H9 (cell line): ENCODE data around the gene CYTH4. TPM values are rescaled to one million over a fixed set of nuclear protein-coding genes. Genes with fewer than 3 reads are reported as not detected.

Experiments
- DNase-seq: peaks from one replicate; pipeline ENCODE4 v3.0.0-alpha.2; 2017
- H2AFZ ChIP-seq: one replicate; pipeline ENCODE4 v1.6.1; 2013; ENCODE audit warnings: mild to moderate bottlenecking, low read length, control low read depth, moderate library complexity
- H2AK5ac ChIP-seq: 2 replicates; pipeline ENCODE4 v1.6.1; 2013; ENCODE audit warnings: low read length, control low read depth, mixed read lengths; ENCODE audit not compliant: insufficient read length
- H2BK120ac ChIP-seq: one replicate; pipeline ENCODE4 v1.6.1; 2013; ENCODE audit warnings: low read depth, mild to moderate bottlenecking, low read length, control low read depth, inconsistent platforms; ENCODE audit not compliant: poor library complexity, severe bottlenecking
- H2BK12ac ChIP-seq: 2 replicates; pipeline ENCODE4 v1.6.1; 2013; ENCODE audit warnings: low read length, control low read depth, mixed read lengths, low read depth; ENCODE audit not compliant: insufficient read length
- H2BK15ac ChIP-seq: 2 replicates; pipeline ENCODE4 v1.6.1; 2013; ENCODE audit warnings: low read depth, low read length, control low read depth
- H2BK20ac ChIP-seq: one replicate; pipeline ENCODE4 v1.6.1; 2013; ENCODE audit warnings: low read depth, mild to moderate bottlenecking, low read length, control low read depth, inconsistent platforms; ENCODE audit not compliant: poor library complexity, severe bottlenecking
- H2BK5ac ChIP-seq: 2 replicates; pipeline ENCODE4 v1.6.1; 2013; ENCODE audit warnings: low read length, control low read depth, mixed read lengths; ENCODE audit not compliant: insufficient read length
- H3K14ac ChIP-seq: 2 replicates; pipeline ENCODE4 v1.6.1; 2013; ENCODE audit warnings: low read length, control low read depth; ENCODE audit not compliant: insufficient read depth
- H3K18ac ChIP-seq: 2 replicates; pipeline ENCODE4 v1.6.1; 2013; ENCODE audit warnings: low read depth, mild to moderate bottlenecking, mixed read lengths, low read length, control low read depth; ENCODE audit not compliant: insufficient read length
- H3K23ac ChIP-seq: 2 replicates; pipeline ENCODE4 v1.6.1; 2013; ENCODE audit warnings: low read length, control low read depth, mixed read lengths, low read depth; ENCODE audit not compliant: insufficient read length
- H3K23me2 ChIP-seq: 2 replicates; pipeline ENCODE4 v1.6.1; 2013; ENCODE audit warnings: low read depth, mild to moderate bottlenecking, mixed read lengths, low read length, control low read depth; ENCODE audit not compliant: insufficient read length, poor library complexity, severe bottlenecking
- H3K27ac ChIP-seq: 2 replicates; pipeline ENCODE4 v1.5.1; 2013; ENCODE audit warnings: low read length, control low read depth, mixed read lengths, low read depth; ENCODE audit not compliant: insufficient read length
- H3K27me3 ChIP-seq: 2 replicates; pipeline ENCODE4 v1.6.1; 2013; ENCODE audit warnings: low read length, control low read depth, inconsistent platforms; ENCODE audit not compliant: insufficient read depth
- H3K4ac ChIP-seq: 2 replicates; pipeline ENCODE4 v1.6.1; 2013; ENCODE audit warnings: low read depth, mild to moderate bottlenecking, control low read depth, inconsistent platforms, low read length, moderate library complexity
- H3K4me1 ChIP-seq: 2 replicates; pipeline ENCODE4 v1.6.1; 2013; ENCODE audit warnings: low read length, control low read depth, inconsistent platforms; ENCODE audit not compliant: insufficient read depth
- H3K4me2 ChIP-seq: 2 replicates; pipeline ENCODE4 v1.6.1; 2013; ENCODE audit warnings: low read length, control low read depth, mixed read lengths; ENCODE audit not compliant: insufficient read length, insufficient read depth
- H3K56ac ChIP-seq: 2 replicates; pipeline ENCODE4 v1.6.1; 2013; ENCODE audit warnings: low read depth, mild to moderate bottlenecking, mixed read lengths, low read length, control low read depth; ENCODE audit not compliant: insufficient read length
- H3K79me1 ChIP-seq: 2 replicates; pipeline ENCODE4 v1.6.1; 2013; ENCODE audit warnings: low read depth, mild to moderate bottlenecking, moderate library complexity, low read length, control low read depth, inconsistent platforms; ENCODE audit not compliant: insufficient read depth, poor library complexity, severe bottlenecking
- H3K79me2 ChIP-seq: 2 replicates; pipeline ENCODE4 v1.6.1; 2013; ENCODE audit warnings: low read length, control low read depth, inconsistent platforms; ENCODE audit not compliant: insufficient read depth
- H3K9ac ChIP-seq: 2 replicates; pipeline ENCODE4 v1.6.1; 2013; ENCODE audit warnings: low read length, control low read depth, mixed read lengths; ENCODE audit not compliant: insufficient read length; ENCODE audit errors: extremely low read depth
- H3K9me3 ChIP-seq: one replicate; pipeline ENCODE4 v1.6.1; 2013; ENCODE audit warnings: low read depth, low read length, inconsistent platforms; ENCODE audit not compliant: control insufficient read depth
- H3T11ph ChIP-seq: one replicate; pipeline ENCODE4 v1.6.1; 2013; ENCODE audit warnings: mild to moderate bottlenecking, low read length, control low read depth, inconsistent platforms
- H4K20me1 ChIP-seq: one replicate; pipeline ENCODE4 v1.6.1; 2013; ENCODE audit not compliant: control insufficient read depth, insufficient read length, insufficient read depth
- H4K5ac ChIP-seq: 2 replicates; pipeline ENCODE4 v1.6.1; 2013; ENCODE audit warnings: low read depth, mild to moderate bottlenecking, mixed read lengths, low read length, control low read depth; ENCODE audit not compliant: insufficient read length
- H4K8ac ChIP-seq: replicated peaks from 2 replicates; pipeline ENCODE4 v1.6.1; 2013; ENCODE audit warnings: low read length, control low read depth, mixed read lengths, low read depth; ENCODE audit not compliant: insufficient read length
- H4K91ac ChIP-seq: 2 replicates; pipeline ENCODE4 v1.6.1; 2013; ENCODE audit warnings: low read depth, mild to moderate bottlenecking, moderate library complexity, mixed read lengths, low read length, control low read depth; ENCODE audit not compliant: insufficient read length
- H3K27ac Mint-ChIP-seq, 3 experiments: 2 replicates in 2 of 3; 3 replicates in 1 of 3; pipeline ENCODE4 v1.8.0; 2020 to 2021; ENCODE audit warnings: mixed read lengths in 3 of 3, mild to moderate bottlenecking in 1 of 3, moderate library complexity in 1 of 3
- H3K27me3 Mint-ChIP-seq: 2 replicates; pipeline ENCODE4 v1.8.0; 2021; ENCODE audit warnings: low read depth, mild to moderate bottlenecking, moderate library complexity, mixed read lengths
- H3K36me3 Mint-ChIP-seq, 3 experiments: 2 replicates in 2 of 3; 3 replicates in 1 of 3; pipeline ENCODE4 v1.8.0; 2020 to 2021; ENCODE audit warnings: low read depth in 3 of 3, mixed read lengths in 3 of 3; ENCODE audit not compliant: insufficient read depth in 1 of 3
- H3K4me1 Mint-ChIP-seq, 2 experiments: 2 replicates each; pipeline ENCODE4 v1.8.0; 2020; ENCODE audit warnings: mixed read lengths in 2 of 2
- H3K4me3 Mint-ChIP-seq, 2 experiments: 2 replicates in 1 of 2; 3 replicates in 1 of 2; pipeline ENCODE4 v1.8.0; 2020 to 2021; ENCODE audit warnings: mild to moderate bottlenecking in 2 of 2, mixed read lengths in 2 of 2, moderate library complexity in 1 of 2
- H3K9me3 Mint-ChIP-seq, 2 experiments: 2 replicates in 1 of 2; 3 replicates in 1 of 2; pipeline ENCODE4 v1.8.0; 2020; ENCODE audit warnings: mild to moderate bottlenecking in 2 of 2, mixed read lengths in 2 of 2, moderate library complexity in 1 of 2
- WGBS: extraction: QIAGEN DNeasy Blood & Tissue Kit; methylation state at CpG from one replicate; pipeline ENCODE4 v1.1.7; 2013; ENCODE audit warnings: missing lambda C conversion rate, low lambda C conversion rate, mixed read lengths; ENCODE audit not compliant: insufficient read length; ENCODE audit errors: extremely low coverage; 5-methylcytosine and 5-hydroxymethylcytosine counted together
- total RNA-seq: library from RNA; stranded (reverse); gene quantifications from 2 replicates; pipeline ENCODE4 v1.2.1, GENCODE V29; 2021
- TF ChIP-seq, protein P1 (sequence below): fragments of 200-600 bp; sonication (generic); conservative IDR thresholded peaks from 3 replicates; pipeline ENCODE4 v1.8.0; 2021; ENCODE audit warnings: antibody characterized with exemption, mild to moderate bottlenecking

The CYTH4 gene
- total RNA-seq, 1 experiment from 2014 or later: not detected

DNA sequence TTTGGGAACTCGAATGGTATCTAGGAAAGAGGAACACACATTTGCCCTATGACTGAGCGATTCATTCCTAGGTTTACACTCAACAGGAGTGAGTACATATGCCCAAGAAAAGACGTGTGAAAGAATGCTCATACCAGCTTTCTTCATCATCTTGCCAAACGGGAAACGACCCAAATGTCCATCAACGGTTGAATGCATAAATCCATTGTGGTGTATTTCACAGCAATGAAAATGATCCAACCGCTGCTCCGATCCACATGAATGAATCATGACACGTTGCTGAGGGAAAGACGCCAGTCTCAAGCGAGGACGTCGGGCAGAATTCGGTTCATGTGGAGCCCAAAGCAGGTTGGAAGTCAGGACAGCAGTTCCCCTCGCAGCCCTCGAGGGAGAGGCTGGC is 71.5 kb downstream of the CYTH4 start:
- Mint-ChIP-seq H3K27me3 (peaks cover 35% of the 10 kb centered on the region), H3K9me3 (no peaks in the 10 kb centered on the region; a peak in 1 of 5 replicates), H3K36me3 (no peaks in the 10 kb centered on the region), H3K4me1 (peaks cover 7 to 30% of the 10 kb centered on the region in 2 experiments), H3K4me3 (no peak overlapping the region), H3K27ac (no peak overlapping the region)
- H2AFZ ChIP-seq: no peak overlapping the region
- no peaks in the 10 kb centered on the region for H3K27me3 ChIP-seq
- no peak overlapping the region for H2BK120ac ChIP-seq
- no peak overlapping the region for H2BK20ac ChIP-seq
- H3K56ac ChIP-seq: no peak overlapping the region
- no peaks in the 10 kb centered on the region for H3K9me3 ChIP-seq
- no peak overlapping the region for H2BK12ac ChIP-seq
- no peak overlapping the region for H3K23ac ChIP-seq
- no peak overlapping the region for H3K4me2 ChIP-seq
- no peaks in the 10 kb centered on the region for H3K23me2 ChIP-seq
- H4K8ac ChIP-seq: no peak overlapping the region
- H3K9ac ChIP-seq: no peak overlapping the region
- no peak overlapping the region for H2AK5ac ChIP-seq
- no peak overlapping the region for H2BK5ac ChIP-seq
- no peak overlapping the region for H3K18ac ChIP-seq
- no peak overlapping the region for H3K27ac ChIP-seq
- no peaks in the 10 kb centered on the region for H3K79me2 ChIP-seq
- no peaks in the 10 kb centered on the region for H3K4me1 ChIP-seq
- no peak overlapping the region for H4K91ac ChIP-seq
- WGBS: no CpG with 5 or more reads among the region's 16 CpGs
- TF ChIP-seq, protein P1, sequence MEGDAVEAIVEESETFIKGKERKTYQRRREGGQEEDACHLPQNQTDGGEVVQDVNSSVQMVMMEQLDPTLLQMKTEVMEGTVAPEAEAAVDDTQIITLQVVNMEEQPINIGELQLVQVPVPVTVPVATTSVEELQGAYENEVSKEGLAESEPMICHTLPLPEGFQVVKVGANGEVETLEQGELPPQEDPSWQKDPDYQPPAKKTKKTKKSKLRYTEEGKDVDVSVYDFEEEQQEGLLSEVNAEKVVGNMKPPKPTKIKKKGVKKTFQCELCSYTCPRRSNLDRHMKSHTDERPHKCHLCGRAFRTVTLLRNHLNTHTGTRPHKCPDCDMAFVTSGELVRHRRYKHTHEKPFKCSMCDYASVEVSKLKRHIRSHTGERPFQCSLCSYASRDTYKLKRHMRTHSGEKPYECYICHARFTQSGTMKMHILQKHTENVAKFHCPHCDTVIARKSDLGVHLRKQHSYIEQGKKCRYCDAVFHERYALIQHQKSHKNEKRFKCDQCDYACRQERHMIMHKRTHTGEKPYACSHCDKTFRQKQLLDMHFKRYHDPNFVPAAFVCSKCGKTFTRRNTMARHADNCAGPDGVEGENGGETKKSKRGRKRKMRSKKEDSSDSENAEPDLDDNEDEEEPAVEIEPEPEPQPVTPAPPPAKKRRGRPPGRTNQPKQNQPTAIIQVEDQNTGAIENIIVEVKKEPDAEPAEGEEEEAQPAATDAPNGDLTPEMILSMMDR: no peak
- no peak overlapping the region for H3T11ph ChIP-seq
- H2BK15ac ChIP-seq: no peak overlapping the region
- DNase-seq: no peak
- no peak overlapping the region for H3K14ac ChIP-seq
- no peak overlapping the region for H4K5ac ChIP-seq
- no peaks in the 10 kb centered on the region for H4K20me1 ChIP-seq
- H3K79me1 ChIP-seq: no peaks in the 10 kb centered on the region
- H3K4ac ChIP-seq: no peak overlapping the region
